Activated naive CD8-positive, alpha-beta T cell treated with anti-CD3 and anti-CD28 coated beads for 36 hours (primary cell): ENCODE measurements around the gene NANOS3. TPM values are rescaled to one million over a fixed set of nuclear protein-coding genes. Genes with fewer than 3 reads are reported as not detected.

ENCODE experiments used
- DNase-seq: peaks from one replicate; pipeline ENCODE4 v3.0.0; 2021
- H3K27ac Mint-ChIP-seq: one replicate; pipeline ENCODE4 v1.8.0; 2022; ENCODE audit warnings: mild to moderate bottlenecking, moderate library complexity, mixed read lengths
- H3K27me3 Mint-ChIP-seq: one replicate; pipeline ENCODE4 v1.8.0; 2022; ENCODE audit warnings: mild to moderate bottlenecking, mixed read lengths
- H3K36me3 Mint-ChIP-seq: one replicate; pipeline ENCODE4 v1.8.0; 2021; ENCODE audit warnings: mild to moderate bottlenecking, mixed read lengths
- H3K4me1 Mint-ChIP-seq: one replicate; pipeline ENCODE4 v1.8.0; 2021; ENCODE audit warnings: mixed read lengths
- H3K4me3 Mint-ChIP-seq: one replicate; pipeline ENCODE4 v1.8.0; 2022; ENCODE audit warnings: mild to moderate bottlenecking, moderate library complexity, mixed read lengths
- H3K9me3 Mint-ChIP-seq: one replicate; pipeline ENCODE4 v1.8.0; 2022; ENCODE audit warnings: mixed read lengths
- total RNA-seq, 2 experiments: library from RNA; stranded (reverse); gene quantifications; one replicate each; pipeline ENCODE4 v1.2.3, GENCODE V29; 2021

The NANOS3 gene
- total RNA-seq, 2 experiments from 2014 or later, result 0.70 to 0.80 TPM

- Mint-ChIP-seq H3K4me1 (peaks cover 24% of the 10 kb centered on the region), H3K36me3 (no peaks in the 10 kb centered on the region), H3K27ac (no peak overlapping the region), H3K27me3 (peaks cover 37% of the 10 kb centered on the region), H3K4me3 (no peak overlapping the region), H3K9me3 (no peaks in the 10 kb centered on the region)
- DNase-seq, result no peak
Measured at GRCh38 chr19:13868663-13869062, 8.3 kb upstream of the NANOS3 start.

- Mint-ChIP-seq H3K4me3 (no peak overlapping the region), H3K27ac (no peak overlapping the region), H3K27me3 (peaks cover 33% of the 10 kb centered on the region), H3K36me3 (no peaks in the 10 kb centered on the region), H3K4me1 (peaks cover 21% of the 10 kb centered on the region), H3K9me3 (no peaks in the 10 kb centered on the region)
- no peak for DNase-seq
Measured at GRCh38 chr19:13869281-13869680, 7.7 kb upstream of the NANOS3 start.

- no peak overlapping the region for H3K4me3 Mint-ChIP-seq
- H3K9me3 Mint-ChIP-seq, result no peaks in the 10 kb centered on the region
- DNase-seq, result no peak
- H3K27ac Mint-ChIP-seq, result no peak overlapping the region
- no peaks in the 10 kb centered on the region for H3K36me3 Mint-ChIP-seq
- H3K27me3 Mint-ChIP-seq, result peaks cover 28% of the 10 kb centered on the region
- peaks cover 18% of the 10 kb centered on the region for H3K4me1 Mint-ChIP-seq
Measured at GRCh38 chr19:13870873-13871272, 6.1 kb upstream of the NANOS3 start.

- Mint-ChIP-seq H3K4me1 (peaks cover 14% of the 10 kb centered on the region), H3K27me3 (peaks cover 18% of the 10 kb centered on the region), H3K27ac (no peak overlapping the region), H3K9me3 (no peaks in the 10 kb centered on the region), H3K4me3 (peak overlapping the region; percentile 58), H3K36me3 (no peaks in the 10 kb centered on the region)
- DNase-seq, result no peak
Measured at GRCh38 chr19:13872339-13872694, 4.6 kb upstream of the NANOS3 start.

GRCh38 chr19:13872695-13873389 lies 4.1 kb upstream of the NANOS3 start:
- DNase-seq, result peak; percentile 57
- H3K4me1 Mint-ChIP-seq, result peaks cover 14% of the 10 kb centered on the region
- no peaks in the 10 kb centered on the region for H3K9me3 Mint-ChIP-seq
- no peaks in the 10 kb centered on the region for H3K36me3 Mint-ChIP-seq
- H3K4me3 Mint-ChIP-seq, result peak overlapping the region; percentile 58
- peaks cover 13% of the 10 kb centered on the region for H3K27me3 Mint-ChIP-seq
- H3K27ac Mint-ChIP-seq, result no peak overlapping the region

- DNase-seq, result no peak
- no peaks in the 10 kb centered on the region for H3K9me3 Mint-ChIP-seq
- no peak overlapping the region for H3K27ac Mint-ChIP-seq
- H3K4me3 Mint-ChIP-seq, result no peak overlapping the region
- peaks cover 13% of the 10 kb centered on the region for H3K27me3 Mint-ChIP-seq
- peaks cover 11% of the 10 kb centered on the region for H3K4me1 Mint-ChIP-seq
- H3K36me3 Mint-ChIP-seq, result no peaks in the 10 kb centered on the region
Measured at GRCh38 chr19:13873834-13874515, 3.0 kb upstream of the NANOS3 start.

GRCh38 chr19:13875824-13876223 lies 1.1 kb upstream of the NANOS3 start:
- Mint-ChIP-seq H3K4me1 (peaks cover 15% of the 10 kb centered on the region), H3K27ac (no peak overlapping the region), H3K9me3 (no peaks in the 10 kb centered on the region), H3K27me3 (peaks cover 13% of the 10 kb centered on the region), H3K4me3 (no peak overlapping the region), H3K36me3 (no peaks in the 10 kb centered on the region)
- no peak for DNase-seq

- no peaks in the 10 kb centered on the region for H3K9me3 Mint-ChIP-seq
- H3K27ac Mint-ChIP-seq, result no peak overlapping the region
- no peaks in the 10 kb centered on the region for H3K36me3 Mint-ChIP-seq
- H3K4me3 Mint-ChIP-seq, result no peak overlapping the region
- peaks cover 6% of the 10 kb centered on the region for H3K27me3 Mint-ChIP-seq
- peaks cover 28% of the 10 kb centered on the region for H3K4me1 Mint-ChIP-seq
- no peak for DNase-seq
Measured at GRCh38 chr19:13877303-13877702, 369 bp downstream of the NANOS3 start.

GRCh38 chr19:13880059-13881043 lies 3.4 kb downstream of the NANOS3 start:
- peaks cover 30% of the 10 kb centered on the region for H3K4me1 Mint-ChIP-seq
- peak overlapping the region; percentile 62 for H3K4me3 Mint-ChIP-seq
- no peaks in the 10 kb centered on the region for H3K9me3 Mint-ChIP-seq
- H3K27ac Mint-ChIP-seq, result peak overlapping the region; percentile 63
- no peaks in the 10 kb centered on the region for H3K27me3 Mint-ChIP-seq
- DNase-seq, result peak; percentile 99
- H3K36me3 Mint-ChIP-seq, result no peaks in the 10 kb centered on the region

GRCh38 chr19:13881251-13881691 lies 4.3 kb downstream of the NANOS3 start:
- H3K4me1 Mint-ChIP-seq, result peaks cover 30% of the 10 kb centered on the region
- H3K27ac Mint-ChIP-seq, result peak overlapping the region; percentile 42
- no peaks in the 10 kb centered on the region for H3K27me3 Mint-ChIP-seq
- no peak for DNase-seq
- H3K9me3 Mint-ChIP-seq, result no peaks in the 10 kb centered on the region
- no peaks in the 10 kb centered on the region for H3K36me3 Mint-ChIP-seq
- peak overlapping the region; percentile 26 for H3K4me3 Mint-ChIP-seq

GRCh38 chr19:13881692-13882418 lies 4.9 kb downstream of the NANOS3 start:
- Mint-ChIP-seq H3K4me1 (peaks cover 30% of the 10 kb centered on the region), H3K9me3 (no peaks in the 10 kb centered on the region), H3K27ac (peak overlapping the region; percentile 66), H3K27me3 (no peaks in the 10 kb centered on the region), H3K36me3 (no peaks in the 10 kb centered on the region), H3K4me3 (peak overlapping the region; percentile 26)
- no peak for DNase-seq

GRCh38 chr19:13882419-13882795 lies 5.5 kb downstream of the NANOS3 start:
- H3K27me3 Mint-ChIP-seq, result no peaks in the 10 kb centered on the region
- H3K4me3 Mint-ChIP-seq, result no peak overlapping the region
- no peaks in the 10 kb centered on the region for H3K9me3 Mint-ChIP-seq
- H3K4me1 Mint-ChIP-seq, result peaks cover 30% of the 10 kb centered on the region
- no peak for DNase-seq
- no peaks in the 10 kb centered on the region for H3K36me3 Mint-ChIP-seq
- H3K27ac Mint-ChIP-seq, result peak overlapping the region; percentile 66

GRCh38 chr19:13882836-13883235 lies 5.9 kb downstream of the NANOS3 start:
- H3K4me1 Mint-ChIP-seq, result peaks cover 30% of the 10 kb centered on the region
- H3K9me3 Mint-ChIP-seq, result no peaks in the 10 kb centered on the region
- H3K36me3 Mint-ChIP-seq, result no peaks in the 10 kb centered on the region
- H3K27ac Mint-ChIP-seq, result no peak overlapping the region
- H3K27me3 Mint-ChIP-seq, result no peaks in the 10 kb centered on the region
- DNase-seq, result no peak
- H3K4me3 Mint-ChIP-seq, result no peak overlapping the region

- DNase-seq, result no peak
- H3K27me3 Mint-ChIP-seq, result no peaks in the 10 kb centered on the region
- H3K27ac Mint-ChIP-seq, result no peak overlapping the region
- H3K36me3 Mint-ChIP-seq, result no peaks in the 10 kb centered on the region
- peaks cover 30% of the 10 kb centered on the region for H3K4me1 Mint-ChIP-seq
- H3K4me3 Mint-ChIP-seq, result no peak overlapping the region
- no peaks in the 10 kb centered on the region for H3K9me3 Mint-ChIP-seq
Measured at GRCh38 chr19:13883516-13884064, 6.7 kb downstream of the NANOS3 start.
